ENCODE data around the gene MKKS. TPM values are rescaled to one million over a fixed set of nuclear protein-coding genes. Genes with fewer than 3 reads are reported as not detected.
A peak's percentile ranks its signal among the peaks of the same experiment; 100 is the strongest.

Gene MKKS
- 10 to 100 TPM in 2 of 4 donors, 1 to 10 TPM in 2; 5.9 to 13.0 (median 9.8) TPM for total RNA-seq

DNA sequence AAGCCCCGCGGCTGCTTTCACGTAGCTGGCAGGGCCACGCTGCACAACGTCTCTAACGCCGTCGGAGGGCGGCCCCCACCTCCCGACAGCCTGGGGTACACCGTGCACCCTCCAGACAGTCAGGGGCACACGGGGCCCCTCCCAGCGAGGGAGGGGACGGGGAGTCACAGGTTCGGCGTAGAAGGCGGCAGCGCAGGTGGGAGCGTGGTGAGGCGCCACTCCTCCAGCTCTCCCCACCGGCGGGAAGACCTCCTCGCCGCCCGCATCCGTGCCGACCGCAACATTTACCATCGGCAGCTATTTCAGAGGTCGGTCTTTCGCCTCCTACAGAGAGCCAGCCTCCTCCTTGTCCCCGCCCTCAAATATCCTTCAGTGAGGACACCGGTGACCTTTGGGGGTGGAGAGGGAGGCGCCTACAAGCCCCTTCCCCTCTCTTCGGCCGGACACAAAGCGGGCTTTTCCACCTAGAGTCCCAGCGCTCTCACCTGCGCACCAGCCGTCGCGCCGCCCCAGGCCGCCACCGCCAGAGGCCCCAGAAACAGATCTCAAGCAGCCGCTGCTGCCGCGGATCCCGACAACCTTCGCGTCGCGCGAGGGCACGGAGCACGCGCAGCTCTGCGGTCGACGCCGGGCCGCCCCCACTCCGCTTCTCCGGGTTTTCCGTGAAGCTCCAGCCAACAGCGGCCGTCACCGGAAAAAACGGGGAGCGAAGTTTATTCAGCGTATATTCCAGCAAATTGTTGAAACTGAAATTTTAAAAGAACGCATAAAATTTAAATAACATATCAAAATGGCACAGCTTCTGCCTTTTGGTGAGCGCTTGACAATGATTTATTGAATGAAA is at the start of gene MKKS:
Gene MKKS, minus strand, starts transcription at position 600 of the 844 bp plus-strand sequence. CDS start 20,708 bp downstream, outside the sequence.
- intact Hi-C loops (cut with DNase I; ENCODE audit: low total_unique reads), result no loop called here
- TF ChIP-seq, protein P1, sequence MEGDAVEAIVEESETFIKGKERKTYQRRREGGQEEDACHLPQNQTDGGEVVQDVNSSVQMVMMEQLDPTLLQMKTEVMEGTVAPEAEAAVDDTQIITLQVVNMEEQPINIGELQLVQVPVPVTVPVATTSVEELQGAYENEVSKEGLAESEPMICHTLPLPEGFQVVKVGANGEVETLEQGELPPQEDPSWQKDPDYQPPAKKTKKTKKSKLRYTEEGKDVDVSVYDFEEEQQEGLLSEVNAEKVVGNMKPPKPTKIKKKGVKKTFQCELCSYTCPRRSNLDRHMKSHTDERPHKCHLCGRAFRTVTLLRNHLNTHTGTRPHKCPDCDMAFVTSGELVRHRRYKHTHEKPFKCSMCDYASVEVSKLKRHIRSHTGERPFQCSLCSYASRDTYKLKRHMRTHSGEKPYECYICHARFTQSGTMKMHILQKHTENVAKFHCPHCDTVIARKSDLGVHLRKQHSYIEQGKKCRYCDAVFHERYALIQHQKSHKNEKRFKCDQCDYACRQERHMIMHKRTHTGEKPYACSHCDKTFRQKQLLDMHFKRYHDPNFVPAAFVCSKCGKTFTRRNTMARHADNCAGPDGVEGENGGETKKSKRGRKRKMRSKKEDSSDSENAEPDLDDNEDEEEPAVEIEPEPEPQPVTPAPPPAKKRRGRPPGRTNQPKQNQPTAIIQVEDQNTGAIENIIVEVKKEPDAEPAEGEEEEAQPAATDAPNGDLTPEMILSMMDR (IDR thresholded peaks at IDR 0.05), result no peak
- TF ChIP-seq POLR2A (IDR thresholded peaks at IDR 0.05), result no peak
- DNase-seq (ENCODE audit: low spot score in 2 of 2), result peak; percentile 83 to 97
- WGBS, 2 donors, result 0 to 1% methylated on average over 43 to 58 of the region's 73 CpGs
- peak within 1 kb of the TSS; percentile 85 for H3K4me3 ChIP-seq (ENCODE audit: low read depth, poor library complexity, severe bottlenecking)

GRCh38 chr20:10483691-10484090 is 49.7 kb upstream of the MKKS start:
- TF ChIP-seq, protein P1 (IDR thresholded peaks at IDR 0.05), result no peak
- no peak for TF ChIP-seq POLR2A (IDR thresholded peaks at IDR 0.05)
- intact Hi-C loops (cut with DNase I; ENCODE audit: low total_unique reads), result no loop called here
- no peak for DNase-seq (ENCODE audit: low spot score in 2 of 2)
- no peak overlapping the region for H3K4me3 ChIP-seq (ENCODE audit: low read depth, poor library complexity, severe bottlenecking)
- WGBS, 2 donors, result 89 to 91% methylated on average over 2 of the region's 2 CpGs

GRCh38 chr20:10481676-10482075 is 47.7 kb upstream of the MKKS start:
- intact Hi-C loops (cut with DNase I; ENCODE audit: low total_unique reads), result no loop called here
- no peak overlapping the region for H3K4me3 ChIP-seq (ENCODE audit: low read depth, poor library complexity, severe bottlenecking)
- DNase-seq (ENCODE audit: low spot score in 2 of 2), result no peak
- no peak for TF ChIP-seq POLR2A (IDR thresholded peaks at IDR 0.05)
- TF ChIP-seq, protein P1 (IDR thresholded peaks at IDR 0.05), result no peak
- 74 to 95% methylated on average over 5 of the region's 5 CpGs for WGBS, 2 donors

- H3K4me3 ChIP-seq (ENCODE audit: low read depth, poor library complexity, severe bottlenecking), result no peak overlapping the region
- WGBS, 2 donors, result 92 to 97% methylated on average over 4 of the region's 4 CpGs
- TF ChIP-seq, protein P1 (IDR thresholded peaks at IDR 0.05), result no peak
- TF ChIP-seq POLR2A (IDR thresholded peaks at IDR 0.05), result no peak
- intact Hi-C loops (cut with DNase I; ENCODE audit: low total_unique reads), result loop anchor here (10.0 kb wide), 1 partner anchor 186 kb away; no protein-coding TSS in a partner anchor
- no peak for DNase-seq (ENCODE audit: low spot score in 2 of 2)
These were observed 44.9 kb upstream of the MKKS start for GRCh38 chr20:10478930-10479329.

- 96 to 98% methylated on average over 1 of the region's 1 CpG for WGBS, 2 donors
- TF ChIP-seq POLR2A (IDR thresholded peaks at IDR 0.05), result no peak
- TF ChIP-seq, protein P1 (IDR thresholded peaks at IDR 0.05), result no peak
- no peak for DNase-seq (ENCODE audit: low spot score in 2 of 2)
- H3K4me3 ChIP-seq (ENCODE audit: low read depth, poor library complexity, severe bottlenecking), result no peak overlapping the region
- intact Hi-C loops (cut with DNase I; ENCODE audit: low total_unique reads), result loop anchor here (10.0 kb wide), 1 partner anchor 187 kb away; no protein-coding TSS in a partner anchor
These were observed 44.2 kb upstream of the MKKS start for GRCh38 chr20:10478205-10478604.
